Activated T-cell treated with anti-CD3 and anti-CD28 coated beads, Interleukin-2, amount 50 U/mL, for 72 hours (primary cell): Measurements from ENCODE around the gene RRM2. TPM values are rescaled to one million over a fixed set of nuclear protein-coding genes. Genes with fewer than 3 reads are reported as not detected.

Experiments
- ATAC-seq, 2 donors: fragments of 150-1000 bp; cut with Tn5 transposase; replicated peaks in 1 of 2; 2 replicates each; pipeline ENCODE4 v1.10.0; 2021; ENCODE audit warnings: moderate library complexity in 2 of 2, mild to moderate bottlenecking in 1 of 2
- DNase-seq, 2 donors: peaks; one replicate each; pipeline ENCODE4 v3.0.0; 2021 to 2022; ENCODE audit warnings: mixed read lengths in 1 of 2
- H3K27ac Mint-ChIP-seq: one replicate; pipeline ENCODE4 v1.8.0; 2022; ENCODE audit warnings: mild to moderate bottlenecking, moderate library complexity, mixed read lengths
- H3K27me3 Mint-ChIP-seq: one replicate; pipeline ENCODE4 v1.8.0; 2022; ENCODE audit warnings: low read depth, mixed read lengths
- H3K36me3 Mint-ChIP-seq, 2 donors: one replicate each; pipeline ENCODE4 v1.8.0; 2022; ENCODE audit warnings: mixed read lengths in 2 of 2, mild to moderate bottlenecking in 1 of 2; ENCODE audit not compliant: insufficient read depth in 2 of 2
- H3K4me1 Mint-ChIP-seq: one replicate; pipeline ENCODE4 v1.8.0; 2022; ENCODE audit warnings: low read depth, mixed read lengths
- H3K4me3 Mint-ChIP-seq, 2 donors: one replicate each; pipeline ENCODE4 v1.8.0; 2022; ENCODE audit warnings: mild to moderate bottlenecking in 2 of 2, mixed read lengths in 2 of 2, moderate library complexity in 2 of 2
- H3K9me3 Mint-ChIP-seq, 2 donors: one replicate each; pipeline ENCODE4 v1.8.0; 2022; ENCODE audit warnings: mixed read lengths in 2 of 2
- total RNA-seq, 2 donors: library from RNA; stranded (reverse); gene quantifications; one replicate each; pipeline ENCODE4 v1.2.3, GENCODE V29; 2022

Gene RRM2
- total RNA-seq, 2 donors from 2014 or later: 222 to 233 TPM

DNA sequence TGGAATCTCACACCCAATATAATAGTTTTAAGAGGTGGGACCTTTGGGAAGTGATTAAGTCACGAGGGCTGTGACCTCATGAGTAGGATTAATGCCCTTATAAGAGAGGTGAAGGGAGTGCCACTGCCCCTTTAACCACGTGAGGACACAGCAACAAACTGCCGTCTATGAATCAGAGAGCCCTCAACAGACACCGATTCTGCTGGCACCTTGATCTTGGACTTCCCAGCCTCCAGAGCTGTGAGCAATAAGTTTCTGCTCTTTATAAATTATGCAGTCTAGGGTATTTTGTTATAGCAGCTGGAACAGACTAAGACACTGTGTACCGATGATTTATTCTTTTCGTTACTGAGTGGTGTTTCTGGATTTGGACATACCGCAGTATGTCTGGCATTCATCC is 56.2 kb downstream of the RRM2 start:
- H3K4me3 Mint-ChIP-seq: no peak overlapping the region
- no peak for ATAC-seq
- no peaks in the 10 kb centered on the region for H3K27me3 Mint-ChIP-seq

DNA sequence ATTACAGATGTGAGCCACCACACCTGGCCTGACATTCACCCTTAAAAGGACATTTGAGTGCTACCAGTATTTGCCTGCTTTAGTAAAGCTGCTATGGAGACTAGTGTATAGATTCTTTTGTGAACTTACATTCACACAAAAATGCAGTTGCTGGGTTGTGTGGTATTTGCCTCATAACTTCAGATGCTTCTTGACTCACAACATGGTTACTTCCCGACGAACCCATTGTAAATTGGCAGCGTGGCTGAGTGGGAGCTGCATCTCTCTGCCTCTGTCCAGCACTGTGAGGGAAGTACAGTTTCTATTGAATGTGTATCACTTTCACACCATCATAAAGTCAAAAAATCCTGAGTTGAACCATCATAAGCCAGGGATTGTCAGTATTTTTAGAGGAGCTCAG is 56.9 kb downstream of the RRM2 start:
- Mint-ChIP-seq H3K27me3 (no peaks in the 10 kb centered on the region), H3K36me3 (peaks cover 10 to 13% of the 10 kb centered on the region in 2 donors), H3K4me3 (no peak overlapping the region), H3K27ac (no peak overlapping the region), H3K4me1 (no peaks in the 10 kb centered on the region), H3K9me3 (peaks cover 0 to 3% of the 10 kb centered on the region in 2 donors)
- DNase-seq (no peak), ATAC-seq (no peak)

More for the DNA sequence above, 56.2 kb downstream of the RRM2 start:
- DNase-seq: no peak
- peaks cover 10 to 13% of the 10 kb centered on the region in 2 donors for H3K36me3 Mint-ChIP-seq
- H3K4me1 Mint-ChIP-seq: no peaks in the 10 kb centered on the region
- peaks cover 0 to 3% of the 10 kb centered on the region in 2 donors for H3K9me3 Mint-ChIP-seq
- H3K27ac Mint-ChIP-seq: no peak overlapping the region

DNA sequence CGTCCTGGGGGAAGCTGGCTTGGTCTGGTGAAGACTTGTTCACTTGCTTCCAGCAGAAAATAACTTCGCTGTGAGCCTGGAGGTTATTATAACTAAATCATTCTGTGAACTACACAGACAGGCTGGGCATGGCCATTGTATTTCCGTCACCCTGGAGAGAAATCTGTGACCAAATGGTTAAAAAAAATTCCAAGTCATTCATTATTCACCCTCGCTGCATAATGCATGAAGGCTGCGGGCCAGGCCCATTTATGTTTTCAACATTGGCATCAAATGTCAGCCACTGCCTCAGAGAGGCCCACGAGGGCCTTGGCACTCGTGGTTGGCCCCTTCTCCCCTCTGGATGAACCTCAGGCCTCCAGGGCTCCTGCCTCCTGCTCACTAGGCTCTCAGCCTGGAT is 57.7 kb downstream of the RRM2 start:
- ATAC-seq: no peak
- no peak overlapping the region for H3K27ac Mint-ChIP-seq

More for the DNA sequence above, 57.7 kb downstream of the RRM2 start:
- Mint-ChIP-seq H3K4me3 (no peak overlapping the region), H3K9me3 (peaks cover 0 to 3% of the 10 kb centered on the region in 2 donors), H3K4me1 (no peaks in the 10 kb centered on the region), H3K36me3 (peaks cover 10 to 13% of the 10 kb centered on the region in 2 donors), H3K27me3 (no peaks in the 10 kb centered on the region)
- no peak for DNase-seq

Other genes starting within 250 kb of the RRM2 start
- 1 to 10 TPM in 1 of 2 donors, under 1 TPM in 1; 0.83 to 1.1 TPM for gene GRHL1, start 171.0 kb upstream of the RRM2 start, total RNA-seq
- gene KLF11, start 79.2 kb upstream of the RRM2 start, total RNA-seq: 10 to 100 TPM in 1 of 2 donors, 1 to 10 TPM in 1; 5.9 to 11.0 TPM
- under 1 TPM; 0.46 to 0.81 TPM for gene CYS1, start 42.3 kb upstream of the RRM2 start, total RNA-seq
- 10 to 100 TPM; 43.9 to 52.0 TPM for gene HPCAL1, start 180.2 kb downstream of the RRM2 start, total RNA-seq